ENCODE results near the gene SKP2. TPM values are rescaled to one million over a fixed set of nuclear protein-coding genes. Genes with fewer than 3 reads are reported as not detected.
A peak's percentile ranks its signal among the peaks of the same experiment; 100 is the strongest.

The SKP2 gene
- total and polyA plus RNA-seq, 2 donors from 2014 or later: 3.4 to 10.9 TPM

GRCh38 chr5:36209664-36210063, 57.8 kb downstream of the SKP2 start:
- H3K9me3 ChIP-seq (ENCODE audit: control insufficient read depth in 2 of 3, insufficient read depth in 1 of 3, low read length in 3 of 3): no peaks in the 10 kb centered on the region
- no peak overlapping the region for H3K27ac ChIP-seq (ENCODE audit: low read depth in 2 of 2, low read length in 2 of 2)
- peak; percentile 6 for FAIRE-seq
- intact Hi-C loops (cut with DNase I): no loop called here
- no peak overlapping the region for H3K9ac ChIP-seq (ENCODE audit: low read length in 3 of 3)
- DNase-seq: no peak
- no peak for TF ChIP-seq CTCF (IDR thresholded peaks at IDR 0.05; ENCODE audit: borderline replicate concordance, extremely low read depth, insufficient read depth)
- H3K4me3 ChIP-seq (ENCODE audit: low read length in 3 of 3): no peak overlapping the region
- H3K27me3 ChIP-seq (ENCODE audit: control insufficient read depth, insufficient read depth, low read length): no peaks in the 10 kb centered on the region
- no peaks in the 10 kb centered on the region for H3K4me1 ChIP-seq (ENCODE audit: control insufficient read depth in 2 of 3, insufficient read depth in 2 of 3, low read depth in 1 of 3, low read length in 3 of 3)
- H3K36me3 ChIP-seq (ENCODE audit: control insufficient read depth in 2 of 3, insufficient read depth in 3 of 3, low read length in 3 of 3): peaks cover 0 to 3% (median 3%) of the 10 kb centered on the region in 3 donors

- Histone ChIP-seq H3K4me3 (ENCODE audit: low read length in 3 of 3) (no peak overlapping the region), H3K9ac (ENCODE audit: low read length in 3 of 3) (no peak overlapping the region), H3K4me1 (ENCODE audit: control insufficient read depth in 2 of 3, insufficient read depth in 2 of 3, low read depth in 1 of 3, low read length in 3 of 3) (no peaks in the 10 kb centered on the region), H3K27me3 (ENCODE audit: control insufficient read depth, insufficient read depth, low read length) (no peaks in the 10 kb centered on the region), H3K27ac (ENCODE audit: low read depth in 2 of 2, low read length in 2 of 2) (no peak overlapping the region), H3K9me3 (ENCODE audit: control insufficient read depth in 2 of 3, insufficient read depth in 1 of 3, low read length in 3 of 3) (no peaks in the 10 kb centered on the region), H3K36me3 (ENCODE audit: control insufficient read depth in 2 of 3, insufficient read depth in 3 of 3, low read length in 3 of 3) (peaks cover 2 to 8% (median 4%) of the 10 kb centered on the region in 3 donors)
- peak in 1 of 5 donors; percentile 12 for DNase-seq
- no peak for FAIRE-seq
- intact Hi-C loops (cut with DNase I): no loop called here
- TF ChIP-seq CTCF (IDR thresholded peaks at IDR 0.05; ENCODE audit: borderline replicate concordance, extremely low read depth, insufficient read depth): peak; percentile 20
Measured at GRCh38 chr5:36214436-36214835, 62.5 kb downstream of the SKP2 start.

- Histone ChIP-seq H3K9ac (ENCODE audit: low read length in 3 of 3) (no peak overlapping the region), H3K36me3 (ENCODE audit: control insufficient read depth in 2 of 3, insufficient read depth in 3 of 3, low read length in 3 of 3) (peaks cover 5 to 8% (median 8%) of the 10 kb centered on the region in 3 donors), H3K27me3 (ENCODE audit: control insufficient read depth, insufficient read depth, low read length) (no peaks in the 10 kb centered on the region), H3K4me3 (ENCODE audit: low read length in 3 of 3) (no peak overlapping the region), H3K9me3 (ENCODE audit: control insufficient read depth in 2 of 3, insufficient read depth in 1 of 3, low read length in 3 of 3) (no peaks in the 10 kb centered on the region), H3K4me1 (ENCODE audit: control insufficient read depth in 2 of 3, insufficient read depth in 2 of 3, low read depth in 1 of 3, low read length in 3 of 3) (no peaks in the 10 kb centered on the region), H3K27ac (ENCODE audit: low read depth in 2 of 2, low read length in 2 of 2) (no peak overlapping the region)
- TF ChIP-seq CTCF (IDR thresholded peaks at IDR 0.05; ENCODE audit: borderline replicate concordance, extremely low read depth, insufficient read depth): no peak
- intact Hi-C loops (cut with DNase I): no loop called here
- FAIRE-seq (no peak), DNase-seq (no peak)
Measured at GRCh38 chr5:36215910-36216309, 64.0 kb downstream of the SKP2 start.

- FAIRE-seq (no peak), DNase-seq (no peak)
- H3K36me3 ChIP-seq (ENCODE audit: control insufficient read depth in 2 of 3, insufficient read depth in 3 of 3, low read length in 3 of 3): peaks cover 8 to 15% (median 8%) of the 10 kb centered on the region in 3 donors
- no peaks in the 10 kb centered on the region for H3K27me3 ChIP-seq (ENCODE audit: control insufficient read depth, insufficient read depth, low read length)
- H3K4me1 ChIP-seq (ENCODE audit: control insufficient read depth in 2 of 3, insufficient read depth in 2 of 3, low read depth in 1 of 3, low read length in 3 of 3): no peaks in the 10 kb centered on the region
- intact Hi-C loops (cut with DNase I): no loop called here
- H3K9ac ChIP-seq (ENCODE audit: low read length in 3 of 3): no peak overlapping the region
- no peaks in the 10 kb centered on the region for H3K9me3 ChIP-seq (ENCODE audit: control insufficient read depth in 2 of 3, insufficient read depth in 1 of 3, low read length in 3 of 3)
- no peak overlapping the region for H3K27ac ChIP-seq (ENCODE audit: low read depth in 2 of 2, low read length in 2 of 2)
- H3K4me3 ChIP-seq (ENCODE audit: low read length in 3 of 3): no peak overlapping the region
- TF ChIP-seq CTCF (IDR thresholded peaks at IDR 0.05; ENCODE audit: borderline replicate concordance, extremely low read depth, insufficient read depth): no peak
Measured at GRCh38 chr5:36217567-36217966, 65.7 kb downstream of the SKP2 start.

Measured in kidney (tissue), 14 donors.